ENCODE measurements around the gene PPP1R9B. TPM values are rescaled to one million over a fixed set of nuclear protein-coding genes. Genes with fewer than 3 reads are reported as not detected.

The PPP1R9B gene
- total RNA-seq, 1 experiment from 2014 or later: 21.7 TPM

DNA sequence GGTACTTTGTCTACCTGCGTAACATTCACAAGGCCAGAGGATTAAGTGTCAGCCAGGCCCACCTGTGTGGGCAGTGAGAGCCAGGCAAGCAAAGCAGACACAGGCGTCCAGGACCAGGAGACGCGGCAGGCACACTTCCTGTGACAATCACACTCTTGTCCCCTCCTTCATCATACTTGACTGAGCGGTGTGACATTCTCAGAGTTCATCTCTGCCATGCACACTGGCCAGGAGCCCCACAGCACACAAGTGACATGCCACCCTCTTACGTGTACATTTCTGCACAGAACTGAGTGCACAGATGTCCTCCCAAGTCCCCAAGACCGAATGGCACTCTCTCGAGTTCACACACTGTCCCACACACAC is 8.7 kb downstream of the PPP1R9B start (continued):
- TF ChIP-seq, protein P1, sequence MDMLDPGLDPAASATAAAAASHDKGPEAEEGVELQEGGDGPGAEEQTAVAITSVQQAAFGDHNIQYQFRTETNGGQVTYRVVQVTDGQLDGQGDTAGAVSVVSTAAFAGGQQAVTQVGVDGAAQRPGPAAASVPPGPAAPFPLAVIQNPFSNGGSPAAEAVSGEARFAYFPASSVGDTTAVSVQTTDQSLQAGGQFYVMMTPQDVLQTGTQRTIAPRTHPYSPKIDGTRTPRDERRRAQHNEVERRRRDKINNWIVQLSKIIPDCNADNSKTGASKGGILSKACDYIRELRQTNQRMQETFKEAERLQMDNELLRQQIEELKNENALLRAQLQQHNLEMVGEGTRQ (CRISPR knock-in tag; IDR thresholded peaks at IDR 0.05): no peak
- TF ChIP-seq, protein P2, sequence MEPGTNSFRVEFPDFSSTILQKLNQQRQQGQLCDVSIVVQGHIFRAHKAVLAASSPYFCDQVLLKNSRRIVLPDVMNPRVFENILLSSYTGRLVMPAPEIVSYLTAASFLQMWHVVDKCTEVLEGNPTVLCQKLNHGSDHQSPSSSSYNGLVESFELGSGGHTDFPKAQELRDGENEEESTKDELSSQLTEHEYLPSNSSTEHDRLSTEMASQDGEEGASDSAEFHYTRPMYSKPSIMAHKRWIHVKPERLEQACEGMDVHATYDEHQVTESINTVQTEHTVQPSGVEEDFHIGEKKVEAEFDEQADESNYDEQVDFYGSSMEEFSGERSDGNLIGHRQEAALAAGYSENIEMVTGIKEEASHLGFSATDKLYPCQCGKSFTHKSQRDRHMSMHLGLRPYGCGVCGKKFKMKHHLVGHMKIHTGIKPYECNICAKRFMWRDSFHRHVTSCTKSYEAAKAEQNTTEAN (CRISPR knock-in tag; IDR thresholded peaks at IDR 0.05): no peak
- TF ChIP-seq, protein P3, sequence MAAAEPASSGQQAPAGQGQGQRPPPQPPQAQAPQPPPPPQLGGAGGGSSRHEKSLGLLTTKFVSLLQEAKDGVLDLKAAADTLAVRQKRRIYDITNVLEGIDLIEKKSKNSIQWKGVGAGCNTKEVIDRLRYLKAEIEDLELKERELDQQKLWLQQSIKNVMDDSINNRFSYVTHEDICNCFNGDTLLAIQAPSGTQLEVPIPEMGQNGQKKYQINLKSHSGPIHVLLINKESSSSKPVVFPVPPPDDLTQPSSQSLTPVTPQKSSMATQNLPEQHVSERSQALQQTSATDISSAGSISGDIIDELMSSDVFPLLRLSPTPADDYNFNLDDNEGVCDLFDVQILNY (CRISPR knock-in tag; IDR thresholded peaks at IDR 0.05): no peak
- TF ChIP-seq, protein P4, sequence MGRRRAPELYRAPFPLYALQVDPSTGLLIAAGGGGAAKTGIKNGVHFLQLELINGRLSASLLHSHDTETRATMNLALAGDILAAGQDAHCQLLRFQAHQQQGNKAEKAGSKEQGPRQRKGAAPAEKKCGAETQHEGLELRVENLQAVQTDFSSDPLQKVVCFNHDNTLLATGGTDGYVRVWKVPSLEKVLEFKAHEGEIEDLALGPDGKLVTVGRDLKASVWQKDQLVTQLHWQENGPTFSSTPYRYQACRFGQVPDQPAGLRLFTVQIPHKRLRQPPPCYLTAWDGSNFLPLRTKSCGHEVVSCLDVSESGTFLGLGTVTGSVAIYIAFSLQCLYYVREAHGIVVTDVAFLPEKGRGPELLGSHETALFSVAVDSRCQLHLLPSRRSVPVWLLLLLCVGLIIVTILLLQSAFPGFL (CRISPR knock-in tag; IDR thresholded peaks at IDR 0.05; ENCODE audit: borderline replicate concordance): no peak
- TF ChIP-seq ATF1 (CRISPR knock-in tag; IDR thresholded peaks at IDR 0.05) (no peak), NR1H2 (CRISPR knock-in tag; IDR thresholded peaks at IDR 0.05) (no peak), ZNF263 (CRISPR knock-in tag; IDR thresholded peaks at IDR 0.05; ENCODE audit: low read depth) (no peak), NR2C2 (CRISPR knock-in tag; IDR thresholded peaks at IDR 0.05) (no peak)
- TF ChIP-seq, protein P5, sequence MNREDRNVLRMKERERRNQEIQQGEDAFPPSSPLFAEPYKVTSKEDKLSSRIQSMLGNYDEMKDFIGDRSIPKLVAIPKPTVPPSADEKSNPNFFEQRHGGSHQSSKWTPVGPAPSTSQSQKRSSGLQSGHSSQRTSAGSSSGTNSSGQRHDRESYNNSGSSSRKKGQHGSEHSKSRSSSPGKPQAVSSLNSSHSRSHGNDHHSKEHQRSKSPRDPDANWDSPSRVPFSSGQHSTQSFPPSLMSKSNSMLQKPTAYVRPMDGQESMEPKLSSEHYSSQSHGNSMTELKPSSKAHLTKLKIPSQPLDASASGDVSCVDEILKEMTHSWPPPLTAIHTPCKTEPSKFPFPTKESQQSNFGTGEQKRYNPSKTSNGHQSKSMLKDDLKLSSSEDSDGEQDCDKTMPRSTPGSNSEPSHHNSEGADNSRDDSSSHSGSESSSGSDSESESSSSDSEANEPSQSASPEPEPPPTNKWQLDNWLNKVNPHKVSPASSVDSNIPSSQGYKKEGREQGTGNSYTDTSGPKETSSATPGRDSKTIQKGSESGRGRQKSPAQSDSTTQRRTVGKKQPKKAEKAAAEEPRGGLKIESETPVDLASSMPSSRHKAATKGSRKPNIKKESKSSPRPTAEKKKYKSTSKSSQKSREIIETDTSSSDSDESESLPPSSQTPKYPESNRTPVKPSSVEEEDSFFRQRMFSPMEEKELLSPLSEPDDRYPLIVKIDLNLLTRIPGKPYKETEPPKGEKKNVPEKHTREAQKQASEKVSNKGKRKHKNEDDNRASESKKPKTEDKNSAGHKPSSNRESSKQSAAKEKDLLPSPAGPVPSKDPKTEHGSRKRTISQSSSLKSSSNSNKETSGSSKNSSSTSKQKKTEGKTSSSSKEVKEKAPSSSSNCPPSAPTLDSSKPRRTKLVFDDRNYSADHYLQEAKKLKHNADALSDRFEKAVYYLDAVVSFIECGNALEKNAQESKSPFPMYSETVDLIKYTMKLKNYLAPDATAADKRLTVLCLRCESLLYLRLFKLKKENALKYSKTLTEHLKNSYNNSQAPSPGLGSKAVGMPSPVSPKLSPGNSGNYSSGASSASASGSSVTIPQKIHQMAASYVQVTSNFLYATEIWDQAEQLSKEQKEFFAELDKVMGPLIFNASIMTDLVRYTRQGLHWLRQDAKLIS (CRISPR knock-in tag; IDR thresholded peaks at IDR 0.05; ENCODE audit: borderline replicate concordance): no peak

DNA sequence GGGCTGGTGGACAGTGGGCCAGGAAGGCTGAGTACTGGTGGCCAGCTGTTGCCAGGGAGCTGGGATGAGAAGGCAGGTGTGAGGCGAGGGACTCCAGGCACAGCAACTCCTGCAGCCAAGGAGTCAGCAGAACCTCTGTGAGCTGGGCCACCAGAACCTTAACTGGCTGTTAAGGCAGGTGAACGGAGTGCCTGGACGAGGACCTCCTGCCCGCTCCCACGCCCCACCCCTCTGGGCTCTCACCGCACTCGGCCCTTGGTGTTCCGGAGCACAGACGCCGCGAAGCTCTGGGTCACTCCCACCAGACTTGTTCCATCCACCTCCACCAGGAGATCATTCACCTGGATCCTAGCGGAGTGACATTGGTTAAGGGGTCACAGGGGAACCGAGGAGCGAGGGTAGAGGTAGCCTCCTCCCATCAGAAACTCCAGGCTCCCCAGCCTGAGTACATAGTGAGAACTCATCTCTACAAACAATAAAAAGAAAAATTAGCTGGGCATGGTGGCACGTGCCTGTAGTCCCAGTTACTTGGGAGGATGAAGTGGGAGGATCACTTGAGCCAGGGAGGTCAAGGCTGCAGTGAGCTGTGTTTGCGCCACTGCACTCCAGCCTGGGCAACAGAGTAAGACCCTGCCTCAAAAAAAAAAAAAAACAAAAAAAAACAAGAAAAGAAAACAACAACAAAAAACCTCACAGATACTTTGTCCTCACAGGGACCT is 9.3 kb downstream of the PPP1R9B start:
- Mint-ChIP-seq H3K9me3 (no peaks in the 10 kb centered on the region), H3K27me3 (ENCODE audit: low read depth) (no peaks in the 10 kb centered on the region), H3K27ac (no peak overlapping the region), H3K36me3 (peaks cover 52% of the 10 kb centered on the region), H3K4me1 (peaks cover 15% of the 10 kb centered on the region), H3K4me3 (no peak overlapping the region)
- DNase-seq (ENCODE audit: low spot score) (no peak), ATAC-seq (no peak)
- ChIA-PET CTCF (interaction anchor here (1.0 to 4.6 kb wide), 8 partner anchors 9 to 148 kb away, joined by 3 to 52 read pairs (median 8); partner anchors contain the start of genes PPP1R9B, SGCA and TMEM92), POLR2A (no interaction called here)
- no peak for TF ChIP-seq ZNF416 (CRISPR knock-in tag; IDR thresholded peaks at IDR 0.05)
- TF ChIP-seq, protein P6, sequence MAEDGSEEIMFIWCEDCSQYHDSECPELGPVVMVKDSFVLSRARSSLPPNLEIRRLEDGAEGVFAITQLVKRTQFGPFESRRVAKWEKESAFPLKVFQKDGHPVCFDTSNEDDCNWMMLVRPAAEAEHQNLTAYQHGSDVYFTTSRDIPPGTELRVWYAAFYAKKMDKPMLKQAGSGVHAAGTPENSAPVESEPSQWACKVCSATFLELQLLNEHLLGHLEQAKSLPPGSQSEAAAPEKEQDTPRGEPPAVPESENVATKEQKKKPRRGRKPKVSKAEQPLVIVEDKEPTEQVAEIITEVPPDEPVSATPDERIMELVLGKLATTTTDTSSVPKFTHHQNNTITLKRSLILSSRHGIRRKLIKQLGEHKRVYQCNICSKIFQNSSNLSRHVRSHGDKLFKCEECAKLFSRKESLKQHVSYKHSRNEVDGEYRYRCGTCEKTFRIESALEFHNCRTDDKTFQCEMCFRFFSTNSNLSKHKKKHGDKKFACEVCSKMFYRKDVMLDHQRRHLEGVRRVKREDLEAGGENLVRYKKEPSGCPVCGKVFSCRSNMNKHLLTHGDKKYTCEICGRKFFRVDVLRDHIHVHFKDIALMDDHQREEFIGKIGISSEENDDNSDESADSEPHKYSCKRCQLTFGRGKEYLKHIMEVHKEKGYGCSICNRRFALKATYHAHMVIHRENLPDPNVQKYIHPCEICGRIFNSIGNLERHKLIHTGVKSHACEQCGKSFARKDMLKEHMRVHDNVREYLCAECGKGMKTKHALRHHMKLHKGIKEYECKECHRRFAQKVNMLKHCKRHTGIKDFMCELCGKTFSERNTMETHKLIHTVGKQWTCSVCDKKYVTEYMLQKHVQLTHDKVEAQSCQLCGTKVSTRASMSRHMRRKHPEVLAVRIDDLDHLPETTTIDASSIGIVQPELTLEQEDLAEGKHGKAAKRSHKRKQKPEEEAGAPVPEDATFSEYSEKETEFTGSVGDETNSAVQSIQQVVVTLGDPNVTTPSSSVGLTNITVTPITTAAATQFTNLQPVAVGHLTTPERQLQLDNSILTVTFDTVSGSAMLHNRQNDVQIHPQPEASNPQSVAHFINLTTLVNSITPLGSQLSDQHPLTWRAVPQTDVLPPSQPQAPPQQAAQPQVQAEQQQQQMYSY (CRISPR knock-in tag; IDR thresholded peaks at IDR 0.05): no peak
- no peak for TF ChIP-seq JUN (CRISPR knock-in tag; IDR thresholded peaks at IDR 0.05)
- TF ChIP-seq ZNF263 (CRISPR knock-in tag; IDR thresholded peaks at IDR 0.05; ENCODE audit: low read depth): no peak
- TF ChIP-seq, protein P7, sequence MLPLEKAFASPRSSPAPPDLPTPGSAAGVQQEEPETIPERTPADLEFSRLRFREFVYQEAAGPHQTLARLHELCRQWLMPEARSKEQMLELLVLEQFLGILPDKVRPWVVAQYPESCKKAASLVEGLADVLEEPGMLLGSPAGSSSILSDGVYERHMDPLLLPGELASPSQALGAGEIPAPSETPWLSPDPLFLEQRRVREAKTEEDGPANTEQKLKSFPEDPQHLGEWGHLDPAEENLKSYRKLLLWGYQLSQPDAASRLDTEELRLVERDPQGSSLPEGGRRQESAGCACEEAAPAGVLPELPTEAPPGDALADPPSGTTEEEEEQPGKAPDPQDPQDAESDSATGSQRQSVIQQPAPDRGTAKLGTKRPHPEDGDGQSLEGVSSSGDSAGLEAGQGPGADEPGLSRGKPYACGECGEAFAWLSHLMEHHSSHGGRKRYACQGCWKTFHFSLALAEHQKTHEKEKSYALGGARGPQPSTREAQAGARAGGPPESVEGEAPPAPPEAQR (CRISPR knock-in tag; IDR thresholded peaks at IDR 0.05): no peak
- TF ChIP-seq, protein P8, sequence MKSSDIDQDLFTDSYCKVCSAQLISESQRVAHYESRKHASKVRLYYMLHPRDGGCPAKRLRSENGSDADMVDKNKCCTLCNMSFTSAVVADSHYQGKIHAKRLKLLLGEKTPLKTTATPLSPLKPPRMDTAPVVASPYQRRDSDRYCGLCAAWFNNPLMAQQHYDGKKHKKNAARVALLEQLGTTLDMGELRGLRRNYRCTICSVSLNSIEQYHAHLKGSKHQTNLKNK (CRISPR knock-in tag; IDR thresholded peaks at IDR 0.05): no peak
- TF ChIP-seq, protein P9, sequence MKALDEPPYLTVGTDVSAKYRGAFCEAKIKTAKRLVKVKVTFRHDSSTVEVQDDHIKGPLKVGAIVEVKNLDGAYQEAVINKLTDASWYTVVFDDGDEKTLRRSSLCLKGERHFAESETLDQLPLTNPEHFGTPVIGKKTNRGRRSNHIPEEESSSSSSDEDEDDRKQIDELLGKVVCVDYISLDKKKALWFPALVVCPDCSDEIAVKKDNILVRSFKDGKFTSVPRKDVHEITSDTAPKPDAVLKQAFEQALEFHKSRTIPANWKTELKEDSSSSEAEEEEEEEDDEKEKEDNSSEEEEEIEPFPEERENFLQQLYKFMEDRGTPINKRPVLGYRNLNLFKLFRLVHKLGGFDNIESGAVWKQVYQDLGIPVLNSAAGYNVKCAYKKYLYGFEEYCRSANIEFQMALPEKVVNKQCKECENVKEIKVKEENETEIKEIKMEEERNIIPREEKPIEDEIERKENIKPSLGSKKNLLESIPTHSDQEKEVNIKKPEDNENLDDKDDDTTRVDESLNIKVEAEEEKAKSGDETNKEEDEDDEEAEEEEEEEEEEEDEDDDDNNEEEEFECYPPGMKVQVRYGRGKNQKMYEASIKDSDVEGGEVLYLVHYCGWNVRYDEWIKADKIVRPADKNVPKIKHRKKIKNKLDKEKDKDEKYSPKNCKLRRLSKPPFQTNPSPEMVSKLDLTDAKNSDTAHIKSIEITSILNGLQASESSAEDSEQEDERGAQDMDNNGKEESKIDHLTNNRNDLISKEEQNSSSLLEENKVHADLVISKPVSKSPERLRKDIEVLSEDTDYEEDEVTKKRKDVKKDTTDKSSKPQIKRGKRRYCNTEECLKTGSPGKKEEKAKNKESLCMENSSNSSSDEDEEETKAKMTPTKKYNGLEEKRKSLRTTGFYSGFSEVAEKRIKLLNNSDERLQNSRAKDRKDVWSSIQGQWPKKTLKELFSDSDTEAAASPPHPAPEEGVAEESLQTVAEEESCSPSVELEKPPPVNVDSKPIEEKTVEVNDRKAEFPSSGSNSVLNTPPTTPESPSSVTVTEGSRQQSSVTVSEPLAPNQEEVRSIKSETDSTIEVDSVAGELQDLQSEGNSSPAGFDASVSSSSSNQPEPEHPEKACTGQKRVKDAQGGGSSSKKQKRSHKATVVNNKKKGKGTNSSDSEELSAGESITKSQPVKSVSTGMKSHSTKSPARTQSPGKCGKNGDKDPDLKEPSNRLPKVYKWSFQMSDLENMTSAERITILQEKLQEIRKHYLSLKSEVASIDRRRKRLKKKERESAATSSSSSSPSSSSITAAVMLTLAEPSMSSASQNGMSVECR (CRISPR knock-in tag; IDR thresholded peaks at IDR 0.05; ENCODE audit: borderline replicate concordance): no peak
- TF ChIP-seq KAT7 (CRISPR knock-in tag; IDR thresholded peaks at IDR 0.05; ENCODE audit: borderline replicate concordance): no peak

Measured in WTC11 (cell line).